Astrocyte of the cerebellum (primary cell): ENCODE data around the gene ANKS1B.

Experiments
- DNase-seq: peaks from one replicate; pipeline ENCODE4 v3.0.0-alpha.2; 2011; ENCODE audit warnings: low read depth
- H3K4me3 ChIP-seq: 2 replicates; pipeline ENCODE4 v1.5.1; 2011; ENCODE audit warnings: mild to moderate bottlenecking, low read depth, low read length, moderate library complexity
- CTCF ChIP-seq: IDR thresholded peaks from 2 replicates; pipeline ENCODE4 v1.5.1; 2012; ENCODE audit warnings: low read length, low read depth, moderate library complexity, mild to moderate bottlenecking; ENCODE audit errors: missing control alignments
- in situ Hi-C: cut with HindIII; loops from 2 replicates; pipeline ENCODE4 v1.10.0; 2017; ENCODE audit warnings: low sequenced_read_pairs

ANKS1B gene

GRCh38 chr12:98814254-98814653 lies 1170.5 kb downstream of the ANKS1B start:
- DNase-seq, result no peak
- in situ Hi-C loops, result no loop called here
- no peak for TF ChIP-seq CTCF
- H3K4me3 ChIP-seq, result no peak overlapping the region

- in situ Hi-C loops, result no loop called here
- DNase-seq, result no peak
- H3K4me3 ChIP-seq, result no peak overlapping the region
- TF ChIP-seq CTCF, result no peak
These were observed 1172.5 kb downstream of the ANKS1B start for GRCh38 chr12:98812225-98812624.

- TF ChIP-seq CTCF, result no peak
- H3K4me3 ChIP-seq, result no peak overlapping the region
- no peak for DNase-seq
- in situ Hi-C loops, result no loop called here
These were observed 1176.4 kb downstream of the ANKS1B start for GRCh38 chr12:98808243-98808875.

- H3K4me3 ChIP-seq, result no peak overlapping the region
- TF ChIP-seq CTCF, result no peak
- in situ Hi-C loops, result no loop called here
- no peak for DNase-seq
These were observed 1177.5 kb downstream of the ANKS1B start for GRCh38 chr12:98807187-98807586.

- in situ Hi-C loops, result no loop called here
- no peak overlapping the region for H3K4me3 ChIP-seq
- TF ChIP-seq CTCF, result no peak
- no peak for DNase-seq
These were observed 1181.1 kb downstream of the ANKS1B start for GRCh38 chr12:98803468-98804209.

GRCh38 chr12:98799822-98800221 lies 1184.9 kb downstream of the ANKS1B start:
- no peak for DNase-seq
- no peak for TF ChIP-seq CTCF
- no peak overlapping the region for H3K4me3 ChIP-seq
- in situ Hi-C loops, result no loop called here
